H7 (cell line): ENCODE data around the gene RNF41. TPM values are rescaled to one million over a fixed set of nuclear protein-coding genes. Genes with fewer than 3 reads are reported as not detected.

Experiments used
- total RNA-seq: library from RNA; depleted of rRNA; stranded (reverse); fragments of >200 nt; shearing (Covaris generic); gene quantifications from 2 replicates; pipeline ENCODE4 v1.2.3, GENCODE V29; 2014; rRNA removed

RNF41 gene
- total RNA-seq, 1 experiment from 2014 or later, result 96.2 TPM

Other genes with a start within 250 kb of the RNF41 start
- gene RAB5B, start 247.8 kb downstream of the RNF41 start, total RNA-seq, result 52.1 and 52.4 TPM in 2 replicates
- gene SUOX, start 224.6 kb downstream of the RNF41 start, total RNA-seq, result 24.0 and 27.2 TPM in 2 replicates
- gene IKZF4, start 200.9 kb downstream of the RNF41 start, total RNA-seq, result 1.5 and 3.7 TPM in 2 replicates
- gene RPS26, start 180.0 kb downstream of the RNF41 start, total RNA-seq, result 830 and 1,197 TPM in 2 replicates
- 32.4 and 39.8 TPM in 2 replicates for gene ERBB3, start 141.8 kb downstream of the RNF41 start, total RNA-seq
- 273 and 282 TPM in 2 replicates for gene PA2G4, start 117.4 kb downstream of the RNF41 start, total RNA-seq
- 3,839 and 4,060 TPM in 2 replicates for gene RPL41, start 105.3 kb downstream of the RNF41 start, total RNA-seq
- gene ZC3H10, start 103.7 kb downstream of the RNF41 start, total RNA-seq, result 8.2 and 11.3 TPM in 2 replicates
- 120 and 127 TPM in 2 replicates for gene ESYT1, start 93.7 kb downstream of the RNF41 start, total RNA-seq
- 118 and 129 TPM in 2 replicates for gene MYL6B, start 69.3 kb downstream of the RNF41 start, total RNA-seq
- gene MYL6, start 63.6 kb downstream of the RNF41 start, total RNA-seq, result 941 and 1,248 TPM in 2 replicates
- 20.0 and 27.5 TPM in 2 replicates for gene SMARCC2, start 32.4 kb downstream of the RNF41 start, total RNA-seq
- gene NABP2, start 2.4 kb upstream of the RNF41 start, total RNA-seq, result 45.5 and 50.4 TPM in 2 replicates
- 0.48 TPM in 1 of 2 replicates, not detected in the other for gene SLC39A5, start 8.1 kb upstream of the RNF41 start, total RNA-seq
- 11.2 and 13.7 TPM in 2 replicates for gene ANKRD52, start 36.5 kb upstream of the RNF41 start, total RNA-seq
- gene COQ10A, start 45.0 kb upstream of the RNF41 start, total RNA-seq, result 15.5 and 21.2 TPM in 2 replicates
- gene CS, start 78.4 kb upstream of the RNF41 start, total RNA-seq, result 179 and 188 TPM in 2 replicates
- 108 and 129 TPM in 2 replicates for gene CNPY2, start 94.1 kb upstream of the RNF41 start, total RNA-seq
- 38.6 and 64.1 TPM in 2 replicates for gene PAN2, start 112.1 kb upstream of the RNF41 start, total RNA-seq
- gene IL23A, start 117.0 kb upstream of the RNF41 start, total RNA-seq, result 4.0 and 7.6 TPM in 2 replicates
- gene STAT2, start 138.2 kb upstream of the RNF41 start, total RNA-seq, result 42.2 and 47.6 TPM in 2 replicates
- not detected in 2 replicates for gene APOF, start 140.9 kb upstream of the RNF41 start, total RNA-seq
- 13.3 and 15.7 TPM in 2 replicates for gene TIMELESS, start 227.5 kb upstream of the RNF41 start, total RNA-seq
- gene MIP, start 232.7 kb upstream of the RNF41 start, total RNA-seq, result not detected in 2 replicates
- gene SPRYD4, start 246.7 kb upstream of the RNF41 start, total RNA-seq, result 2.3 TPM in 2 replicates